GM18867 (cell line): ENCODE results near the gene NMRAL1.

ENCODE experiments used
- ATAC-seq: cut with Tn5 transposase; IDR thresholded peaks from one replicate; pipeline ENCODE4 v1.9.1; 2021; ENCODE audit warnings: mild to moderate bottlenecking, moderate library complexity; ENCODE audit not compliant: unreplicated experiment

NMRAL1 gene

DNA sequence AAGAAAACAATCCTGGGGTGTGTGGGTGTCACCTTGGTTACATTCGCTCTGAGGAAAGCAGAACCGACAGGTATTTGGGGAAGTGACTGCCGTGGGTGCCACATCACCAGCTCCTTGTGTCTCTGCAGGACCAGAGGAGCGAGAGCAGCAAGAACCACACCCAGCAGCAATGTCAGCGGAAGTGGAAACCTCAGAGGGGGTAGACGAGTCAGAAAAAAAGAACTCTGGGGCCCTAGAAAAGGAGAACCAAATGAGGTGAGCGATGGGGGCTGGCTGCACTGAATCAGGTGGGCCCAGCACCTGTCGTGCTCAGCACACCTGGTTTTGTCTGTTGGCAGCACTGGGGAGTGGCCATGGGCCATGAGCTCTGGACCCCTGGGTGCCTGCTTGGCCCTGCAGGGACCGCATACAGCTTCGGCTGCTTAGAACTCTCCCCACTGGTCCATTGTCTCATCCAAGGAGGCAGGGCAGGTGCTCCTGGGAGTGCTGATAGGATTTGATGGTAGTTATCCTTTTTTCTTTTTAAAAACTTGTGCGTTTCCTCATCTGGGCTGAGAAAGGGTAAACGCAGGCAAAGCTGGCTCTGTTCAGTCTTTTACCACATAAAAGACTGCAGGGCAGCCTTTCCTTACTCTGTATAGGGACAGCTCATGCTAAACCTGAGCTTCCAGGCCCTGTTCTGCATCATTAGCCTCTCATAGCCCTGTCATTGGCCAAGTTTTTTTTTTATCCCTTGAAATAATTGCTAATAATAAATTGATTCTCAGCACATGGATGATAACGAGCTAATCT lies 31.1 kb upstream of the NMRAL1 start:
- ATAC-seq: peak; percentile 77

DNA sequence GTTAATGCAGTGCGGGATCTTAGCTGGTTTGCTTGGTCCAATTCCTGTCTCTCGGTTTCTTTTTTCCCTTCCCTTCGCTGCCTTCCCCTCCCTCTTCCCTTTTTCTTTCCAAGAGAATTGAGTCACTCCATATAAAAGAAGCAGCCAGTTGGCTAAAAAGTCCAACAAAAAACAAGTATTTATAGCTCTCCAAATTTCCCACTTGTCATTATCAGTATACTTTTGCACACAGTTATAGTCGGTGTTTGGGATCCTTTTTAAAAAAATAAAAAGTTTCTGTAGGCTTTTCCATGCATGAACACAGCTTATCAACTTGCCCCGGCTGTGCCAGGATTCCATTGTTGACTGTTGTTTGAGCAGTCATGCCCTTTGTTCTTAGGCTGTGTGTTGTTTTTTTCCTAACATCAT lies 26.6 kb upstream of the NMRAL1 start:
- no peak for ATAC-seq

DNA sequence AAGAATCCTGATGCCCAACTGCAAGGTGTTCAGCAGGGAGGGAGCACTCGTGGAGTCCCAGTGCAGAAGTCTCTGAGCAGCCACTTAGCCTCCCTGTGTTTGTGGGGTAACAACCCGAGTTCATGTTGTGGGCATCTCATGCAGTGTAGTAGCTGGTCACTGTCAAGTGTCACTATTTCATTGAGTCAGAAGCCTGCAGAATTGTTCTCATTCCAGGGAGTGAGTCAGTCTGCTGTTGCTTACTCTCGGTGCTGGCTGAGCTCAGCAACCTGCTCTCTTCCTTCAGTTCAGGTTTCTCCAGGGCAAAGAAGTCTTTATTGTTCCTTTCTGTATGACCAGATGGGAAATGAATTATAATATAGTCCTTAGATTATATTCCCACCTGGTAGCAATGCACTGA lies 25.8 kb upstream of the NMRAL1 start:
- ATAC-seq: no peak

DNA sequence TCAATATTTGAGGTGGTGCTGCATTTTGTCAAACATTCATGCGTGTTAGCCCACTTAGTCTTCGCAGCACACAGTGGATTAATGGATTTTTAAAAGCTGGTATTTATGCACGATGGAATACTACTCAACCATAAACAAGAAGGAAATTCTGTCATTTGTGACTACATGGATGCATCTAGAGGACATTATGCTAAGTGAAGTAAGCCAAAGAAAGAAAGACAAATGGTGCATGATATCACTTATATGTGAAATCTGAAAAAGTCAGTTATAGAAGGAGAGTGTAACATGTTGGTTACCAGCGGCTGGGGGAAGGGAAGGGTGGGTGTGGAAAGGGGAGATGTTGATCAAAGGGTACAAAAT lies 24.8 kb upstream of the NMRAL1 start:
- ATAC-seq: no peak

DNA sequence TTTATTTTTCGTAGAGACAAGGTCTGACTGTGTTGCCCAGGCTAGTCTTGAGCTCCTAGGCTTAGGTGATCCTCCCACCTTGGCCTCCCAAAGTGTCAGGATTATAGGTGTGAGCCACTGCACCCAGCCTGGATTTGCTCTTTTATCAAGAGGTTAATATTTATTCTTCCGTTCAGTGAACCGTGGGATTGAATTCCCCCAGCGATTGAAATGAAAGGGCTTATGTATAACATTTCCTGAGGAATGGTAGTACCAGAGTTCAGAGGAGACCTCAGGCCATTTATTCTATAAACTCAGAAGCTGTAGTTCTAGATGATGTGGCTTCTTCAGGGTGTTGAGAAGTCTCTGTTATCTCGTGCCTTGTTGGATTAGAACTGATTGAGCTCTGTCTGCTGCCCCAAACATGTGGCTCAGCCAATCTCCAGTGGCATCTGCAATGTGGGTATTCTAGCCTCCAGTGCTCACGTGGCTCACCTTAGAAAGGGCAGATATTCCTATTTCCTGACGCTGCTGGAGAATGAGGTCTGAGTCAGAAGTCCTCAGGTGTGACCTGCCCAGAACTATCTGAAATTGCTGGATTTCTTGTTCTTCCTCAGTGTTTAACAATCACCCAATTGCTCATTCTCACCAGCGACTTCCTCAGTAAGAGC lies 24.2 kb upstream of the NMRAL1 start:
- ATAC-seq: no peak

DNA sequence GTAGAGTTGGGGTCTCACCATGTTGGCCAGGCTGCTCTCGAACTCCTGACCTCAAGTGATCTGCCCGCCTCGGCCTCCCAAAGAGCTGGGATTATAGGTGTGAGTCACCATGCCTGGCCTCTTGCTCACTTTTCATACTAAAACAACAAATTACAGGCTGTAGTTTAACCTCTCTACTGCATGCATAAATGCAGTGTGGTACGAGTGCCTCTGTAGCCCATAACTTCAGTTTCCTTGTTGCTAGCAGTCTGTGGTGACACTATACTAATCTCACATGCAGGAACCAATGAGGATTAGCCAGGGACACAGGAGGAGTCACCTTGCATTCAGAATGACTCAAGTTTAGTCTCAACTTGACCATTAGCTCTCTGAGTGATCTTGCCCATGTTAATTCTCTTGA lies 21.9 kb upstream of the NMRAL1 start:
- ATAC-seq: no peak

DNA sequence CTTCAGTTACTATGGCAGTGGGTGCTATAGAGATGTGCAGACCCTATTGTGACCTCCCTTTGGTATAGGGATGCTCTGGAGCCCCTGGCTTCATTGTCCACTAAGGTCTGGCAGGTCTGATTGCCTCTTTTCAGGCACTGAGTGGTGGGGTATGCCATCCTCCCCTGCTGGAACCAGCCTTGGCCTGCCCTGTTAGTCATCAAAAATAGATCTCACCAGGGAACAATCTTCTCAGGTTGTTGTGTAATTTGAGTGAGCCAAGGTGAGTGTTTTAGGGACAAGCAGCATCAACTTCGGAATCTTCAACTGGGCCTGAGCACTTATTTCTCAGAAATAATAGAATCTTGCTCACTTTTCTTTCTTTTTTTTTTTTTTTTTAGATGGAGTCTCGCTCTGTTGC lies 21.3 kb upstream of the NMRAL1 start:
- ATAC-seq: no peak

DNA sequence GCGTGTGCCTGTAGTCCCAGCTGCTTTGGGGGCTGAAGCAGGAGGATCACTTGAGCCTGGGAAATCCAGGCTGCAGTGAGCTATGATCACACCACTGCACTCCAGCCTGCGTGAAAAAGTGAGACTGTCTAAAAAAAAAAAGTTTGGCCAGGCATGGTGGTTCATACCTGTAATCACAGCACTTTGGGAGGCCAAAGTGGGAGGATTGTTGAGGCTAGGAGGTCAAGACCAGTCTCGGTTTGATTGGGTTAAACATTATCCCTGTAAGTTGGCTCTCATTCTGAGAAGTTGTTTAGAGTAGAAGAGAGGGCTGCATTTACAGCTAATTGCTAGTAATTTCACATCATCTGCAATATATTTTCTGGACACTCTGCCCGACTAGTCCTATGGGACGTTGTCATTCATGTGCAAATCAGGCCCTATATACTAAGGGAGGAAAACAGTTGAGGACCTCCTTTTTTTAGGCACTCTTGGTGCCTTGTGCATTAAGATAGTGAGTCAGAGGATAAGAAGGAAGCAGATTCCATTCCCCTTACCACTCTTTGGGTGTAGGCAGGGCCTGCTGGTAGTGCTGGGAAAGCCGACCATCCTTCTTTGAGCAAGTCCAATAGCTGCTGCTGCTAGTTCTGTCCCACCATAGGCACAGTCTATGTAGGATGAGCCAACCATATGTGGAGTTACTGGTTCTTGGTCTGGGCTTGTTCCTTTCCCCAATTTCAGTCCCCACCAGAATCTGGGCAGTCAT lies 20.5 kb upstream of the NMRAL1 start:
- ATAC-seq: no peak

DNA sequence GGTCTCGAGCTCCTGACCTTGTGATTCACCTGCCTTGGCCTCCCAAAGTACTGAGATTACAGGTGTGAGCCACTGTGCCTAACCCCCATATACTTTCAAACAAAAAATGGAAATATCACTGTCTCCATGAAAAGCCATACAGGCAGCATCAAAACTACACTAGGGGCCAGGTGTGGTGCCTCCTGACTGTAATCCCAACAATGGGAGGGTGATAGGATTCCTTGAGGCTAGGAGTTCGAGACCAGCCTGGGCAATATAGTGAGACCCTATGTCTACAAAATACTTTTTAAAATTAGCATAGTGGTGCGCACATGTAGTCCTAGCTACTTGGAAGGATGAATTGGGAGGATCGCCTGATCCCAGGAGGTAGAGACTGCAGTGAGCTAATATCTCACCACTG lies 17.5 kb upstream of the NMRAL1 start:
- no peak for ATAC-seq

DNA sequence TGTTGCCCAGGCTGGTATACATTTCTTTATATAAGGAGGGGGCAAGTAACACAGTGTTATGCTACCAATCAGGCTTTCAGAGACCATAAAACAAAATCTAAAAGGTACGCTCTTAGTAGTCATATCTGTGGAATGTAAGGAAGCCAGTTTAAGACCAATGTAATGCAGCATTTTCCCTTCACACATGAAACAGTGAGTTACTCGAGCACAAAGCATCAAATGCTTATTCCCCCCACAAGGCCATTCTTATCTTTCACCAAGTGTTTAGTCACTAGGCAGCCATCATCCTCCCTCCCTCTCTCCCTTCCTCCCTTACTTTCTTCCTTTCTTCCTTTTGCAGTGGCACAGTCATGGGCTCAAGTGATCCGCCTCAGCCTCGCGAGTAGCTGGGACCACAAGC lies 14.6 kb upstream of the NMRAL1 start:
- no peak for ATAC-seq

DNA sequence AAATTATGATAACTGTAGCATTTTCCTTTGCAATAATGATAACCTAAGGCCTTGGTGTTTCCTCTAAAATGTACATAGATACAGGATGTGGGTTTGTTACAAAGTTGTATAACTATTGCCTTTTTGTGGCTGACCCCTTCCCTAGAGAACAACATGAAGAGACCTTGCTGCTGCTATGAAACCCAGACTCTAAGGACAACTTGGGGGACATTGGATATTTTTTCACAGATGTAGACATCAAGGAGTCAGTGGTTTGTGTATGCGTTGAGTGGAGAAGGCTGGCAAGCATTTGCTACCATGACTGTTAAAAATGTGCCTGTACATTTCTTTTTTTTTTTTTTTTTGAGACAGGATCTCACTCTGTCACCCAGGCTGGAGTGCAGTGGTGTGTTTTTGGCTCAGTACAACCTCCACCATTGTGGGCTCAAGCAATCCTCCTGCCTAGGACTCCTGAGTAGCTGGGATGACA lies 14.1 kb upstream of the NMRAL1 start:
- no peak for ATAC-seq

DNA sequence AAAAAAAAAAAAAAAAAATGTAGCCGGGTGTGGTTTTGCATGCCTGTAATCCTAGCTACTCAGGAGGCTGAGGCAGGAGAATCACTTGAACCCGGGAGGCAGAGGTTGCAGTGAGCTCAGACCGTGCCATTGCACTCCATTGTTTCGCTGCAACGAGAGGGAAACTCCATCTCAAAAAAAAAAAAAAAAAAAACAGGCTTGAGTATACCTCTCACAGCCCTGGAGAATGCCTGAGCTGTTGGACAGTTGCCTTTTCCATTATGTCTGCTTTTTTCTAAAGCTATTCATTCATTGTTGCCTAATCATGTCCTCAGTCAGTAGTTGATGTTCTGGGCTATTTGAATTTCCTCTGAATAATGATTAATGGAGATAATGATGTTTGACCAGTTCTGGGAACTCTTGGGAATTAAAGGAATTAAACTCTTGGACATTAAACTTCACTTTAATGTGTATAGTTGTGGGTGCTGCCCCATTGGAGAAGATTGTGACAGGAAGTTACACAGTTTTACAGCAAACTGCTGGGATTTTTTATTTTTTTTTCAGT lies 13.6 kb upstream of the NMRAL1 start:
- no peak for ATAC-seq

DNA sequence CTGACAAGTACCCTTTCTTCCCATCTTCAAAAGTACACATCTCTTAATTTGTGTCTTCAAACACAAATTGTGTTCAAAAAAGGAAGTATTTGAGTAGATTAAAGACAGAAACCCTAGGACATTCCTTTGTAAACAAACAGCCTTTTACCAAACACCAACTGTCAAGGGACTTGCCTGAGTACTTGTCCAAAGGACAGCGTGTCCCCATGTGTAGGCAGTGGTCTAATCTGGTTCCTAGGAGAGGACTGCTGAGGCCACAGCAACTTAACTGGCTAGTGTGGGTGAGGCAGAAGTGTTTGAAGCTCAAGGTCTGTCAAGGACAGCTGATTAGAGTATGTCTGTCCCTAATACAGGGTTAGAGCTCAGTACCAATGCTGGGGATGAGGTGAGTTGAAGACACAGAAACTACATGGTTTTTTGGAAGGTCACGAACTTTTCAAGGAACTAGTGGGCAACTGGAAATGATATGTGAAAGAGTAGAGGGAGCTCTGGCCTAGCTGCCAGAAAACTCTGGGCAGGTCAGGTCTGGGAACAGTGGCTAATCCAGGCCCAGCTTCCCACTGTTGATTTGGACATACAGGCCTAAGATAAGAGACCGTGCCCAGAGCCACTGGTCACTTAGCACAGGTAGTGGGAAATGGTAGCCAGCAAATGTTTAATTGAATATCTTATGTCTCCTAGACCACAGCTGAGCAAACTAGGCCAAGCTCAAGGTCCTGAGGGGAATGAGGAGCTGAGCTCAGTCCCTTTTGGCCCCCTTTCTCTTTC lies 11.9 kb upstream of the NMRAL1 start:
- no peak for ATAC-seq

DNA sequence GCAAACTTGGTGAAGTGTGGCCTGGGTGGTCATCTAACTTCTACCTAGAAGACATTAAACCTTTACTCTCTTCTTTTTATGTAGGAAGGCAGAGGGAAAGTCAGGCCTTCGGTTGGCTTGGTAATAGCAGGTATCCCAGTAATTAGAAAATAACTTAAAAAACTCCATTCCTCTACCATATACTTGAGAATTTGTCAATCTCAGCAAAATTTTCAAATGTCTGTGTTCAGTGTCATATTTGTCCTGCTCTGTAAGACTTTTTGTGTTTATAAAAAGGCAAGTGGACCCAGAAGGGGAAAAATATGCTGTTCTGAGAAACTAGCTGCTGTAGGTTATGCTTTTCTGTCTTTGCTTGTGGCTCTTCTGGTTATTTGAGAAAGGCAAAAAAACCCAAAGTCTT lies 7.5 kb upstream of the NMRAL1 start:
- ATAC-seq: no peak

DNA sequence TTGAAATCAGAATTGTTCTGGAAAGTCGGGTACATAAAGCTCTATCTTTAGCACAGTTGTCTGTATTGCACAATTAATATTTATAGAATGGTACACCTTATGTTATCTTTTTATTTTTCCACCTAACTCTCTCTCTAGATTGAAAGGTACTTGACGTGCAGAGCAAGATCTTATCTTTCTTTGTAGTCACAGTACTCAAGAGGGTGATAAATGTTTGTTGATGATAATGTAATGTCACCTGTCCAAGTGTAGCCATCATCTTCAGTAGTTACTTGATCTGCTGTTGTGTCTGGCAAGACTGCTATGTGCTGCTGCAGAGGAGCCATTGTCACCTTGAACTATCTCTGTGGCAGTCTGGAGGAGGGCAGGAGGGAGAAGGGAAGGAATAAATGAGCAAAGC lies 7.1 kb upstream of the NMRAL1 start:
- no peak for ATAC-seq

DNA sequence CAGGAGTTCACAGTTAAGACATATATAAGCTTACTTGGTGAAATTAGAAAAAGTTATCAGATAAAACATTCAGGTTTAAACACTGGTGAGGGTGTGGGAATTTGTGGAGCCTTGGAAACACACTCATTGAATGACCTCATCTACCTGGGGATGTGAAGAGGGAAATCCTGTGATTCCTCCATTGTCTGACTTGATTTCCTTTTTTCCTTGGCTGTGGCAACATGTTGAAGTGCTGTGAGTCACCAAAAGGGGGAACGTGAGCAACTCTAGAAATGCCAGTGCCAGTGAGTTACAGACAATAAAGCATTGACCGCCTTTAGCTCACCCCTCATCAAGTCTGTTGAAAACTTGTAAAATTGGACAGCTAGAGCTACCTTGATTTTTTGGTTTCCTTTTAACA lies 3.5 kb upstream of the NMRAL1 start:
- ATAC-seq: no peak

DNA sequence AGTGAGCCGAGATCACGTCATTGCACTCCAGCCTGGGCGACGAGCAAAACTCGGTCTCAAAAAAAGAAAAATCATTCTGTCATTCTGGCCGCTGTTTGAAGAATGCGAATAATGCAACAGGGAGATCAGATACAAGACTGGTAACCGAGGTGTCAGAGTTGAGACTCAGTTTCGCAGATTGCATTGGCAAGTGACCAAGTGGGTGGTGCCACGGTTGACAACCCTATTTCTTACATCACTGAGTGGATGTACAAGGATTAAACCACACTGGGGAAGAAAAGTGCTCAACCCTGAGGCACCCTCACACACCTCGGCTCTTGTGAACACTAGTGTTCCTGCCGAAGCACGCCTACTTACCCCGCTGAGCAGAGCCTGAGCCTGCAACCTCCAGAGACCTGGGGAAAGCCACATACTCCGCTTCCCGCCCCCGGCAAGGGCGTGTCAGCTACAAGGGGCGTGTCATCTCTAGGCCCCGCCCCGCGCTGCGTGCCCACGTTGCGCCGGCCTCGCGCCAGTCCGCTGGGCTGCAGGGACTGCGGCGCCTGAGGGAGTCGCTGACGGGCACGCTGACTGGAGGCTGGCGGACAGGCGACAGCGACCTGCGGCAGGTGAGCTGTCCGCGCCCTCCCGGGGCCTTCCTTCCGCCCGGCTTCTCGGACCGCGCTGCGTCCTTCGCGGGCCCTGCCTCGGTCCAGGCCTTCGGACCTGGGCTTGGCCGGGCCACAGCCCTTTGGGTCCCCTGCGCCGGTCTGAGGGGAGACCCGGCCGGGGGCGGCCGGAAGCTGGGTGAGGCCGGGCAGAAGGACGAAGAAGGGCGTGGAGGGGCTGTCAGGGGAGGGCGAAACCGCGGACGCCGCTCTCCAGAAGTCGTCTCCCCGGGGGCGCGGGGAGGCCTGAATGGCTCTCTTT lies 1.7 kb upstream of the NMRAL1 start, which contains the start of gene HMOX2:
Gene HMOX2 (plus strand): TSS at position 519 of the 909 bp plus-strand sequence. CDS start 29,127 bp downstream, outside the sequence.
- ATAC-seq: peak; percentile 88

DNA sequence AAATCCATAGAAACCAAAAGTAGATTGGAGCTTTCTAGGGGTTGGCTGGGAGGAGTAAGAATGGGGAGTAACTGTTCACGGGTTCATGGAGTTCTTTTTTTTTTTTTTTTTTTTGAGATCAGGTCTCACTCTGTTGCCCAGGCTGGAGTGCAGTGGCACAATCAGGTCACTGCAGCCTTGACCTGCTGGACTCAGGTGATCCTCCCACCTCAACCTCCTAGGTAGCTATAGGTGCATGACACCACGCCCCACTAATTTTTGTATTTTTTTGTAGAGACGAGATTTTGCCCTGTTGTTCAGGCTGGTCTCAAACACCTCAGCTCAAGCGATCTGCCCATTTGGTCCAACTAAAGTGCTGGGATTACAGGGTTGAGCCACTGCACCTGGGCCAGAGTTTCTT lies 1.5 kb downstream of the NMRAL1 start:
- ATAC-seq: no peak

DNA sequence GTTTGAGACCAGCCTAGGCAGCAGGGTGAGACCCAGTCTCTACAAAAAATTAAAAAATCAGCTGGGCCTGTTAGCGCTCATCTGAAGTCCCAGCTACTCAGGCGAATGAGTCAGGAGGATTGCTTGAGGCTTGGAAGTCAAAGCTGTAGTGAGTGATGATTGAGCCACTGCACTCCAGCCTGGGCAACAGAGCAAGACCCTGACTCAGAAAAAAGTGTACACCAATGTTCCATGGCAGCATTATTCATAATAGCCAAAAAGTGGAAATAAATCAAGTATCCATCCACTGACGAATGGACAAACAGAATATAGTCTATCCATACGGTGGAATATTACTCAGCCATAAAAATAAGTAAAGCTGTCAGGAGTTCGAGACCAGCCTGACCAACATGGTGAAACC lies 2.6 kb downstream of the NMRAL1 start:
- no peak for ATAC-seq

DNA sequence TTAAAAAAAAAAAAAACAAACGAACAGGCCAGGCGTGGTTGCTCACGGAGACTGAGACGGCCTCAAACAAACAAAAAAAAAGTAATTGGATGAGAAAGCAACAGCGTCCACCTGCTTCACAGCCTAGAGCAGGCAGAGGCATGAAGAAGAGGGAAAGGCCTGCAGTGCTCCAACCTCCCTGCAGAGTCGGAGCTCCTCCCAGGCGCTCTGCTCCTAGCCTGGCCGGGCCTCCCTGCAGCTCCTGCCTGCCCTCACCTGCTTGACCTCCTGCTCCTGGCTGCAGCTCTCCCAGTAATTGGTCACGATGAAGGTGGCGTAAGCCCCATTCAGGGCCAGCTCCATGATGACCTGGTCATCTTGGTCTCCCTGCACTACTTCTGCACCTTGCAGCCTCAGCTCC lies 5.5 kb downstream of the NMRAL1 start:
- no peak for ATAC-seq
